Measurements from ENCODE around the gene TMEM229B.

DNA sequence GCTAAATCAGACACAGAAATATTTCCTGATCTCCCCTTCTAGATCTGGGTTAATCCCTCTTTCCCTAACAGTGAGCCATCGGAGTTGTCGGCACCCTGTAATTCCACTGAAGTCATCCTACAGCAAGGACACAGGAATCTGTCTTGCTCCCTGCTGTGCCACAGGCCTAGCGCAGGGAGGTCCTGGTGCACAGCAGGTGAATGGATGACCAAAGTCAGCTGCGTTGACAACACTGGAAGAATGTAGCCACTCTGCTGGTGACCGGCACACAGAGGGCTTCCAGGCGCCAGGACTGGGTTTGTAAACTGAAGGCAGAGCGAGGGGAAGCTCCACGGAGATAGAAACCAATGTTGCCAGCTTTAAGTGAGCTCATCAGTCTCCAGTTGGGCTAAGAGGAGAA lies 23.6 kb downstream of the TMEM229B start:
- TF ChIP-seq, protein P1, sequence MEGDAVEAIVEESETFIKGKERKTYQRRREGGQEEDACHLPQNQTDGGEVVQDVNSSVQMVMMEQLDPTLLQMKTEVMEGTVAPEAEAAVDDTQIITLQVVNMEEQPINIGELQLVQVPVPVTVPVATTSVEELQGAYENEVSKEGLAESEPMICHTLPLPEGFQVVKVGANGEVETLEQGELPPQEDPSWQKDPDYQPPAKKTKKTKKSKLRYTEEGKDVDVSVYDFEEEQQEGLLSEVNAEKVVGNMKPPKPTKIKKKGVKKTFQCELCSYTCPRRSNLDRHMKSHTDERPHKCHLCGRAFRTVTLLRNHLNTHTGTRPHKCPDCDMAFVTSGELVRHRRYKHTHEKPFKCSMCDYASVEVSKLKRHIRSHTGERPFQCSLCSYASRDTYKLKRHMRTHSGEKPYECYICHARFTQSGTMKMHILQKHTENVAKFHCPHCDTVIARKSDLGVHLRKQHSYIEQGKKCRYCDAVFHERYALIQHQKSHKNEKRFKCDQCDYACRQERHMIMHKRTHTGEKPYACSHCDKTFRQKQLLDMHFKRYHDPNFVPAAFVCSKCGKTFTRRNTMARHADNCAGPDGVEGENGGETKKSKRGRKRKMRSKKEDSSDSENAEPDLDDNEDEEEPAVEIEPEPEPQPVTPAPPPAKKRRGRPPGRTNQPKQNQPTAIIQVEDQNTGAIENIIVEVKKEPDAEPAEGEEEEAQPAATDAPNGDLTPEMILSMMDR (IDR thresholded peaks at IDR 0.05) = no peak
- no peak for TF ChIP-seq EP300 (IDR thresholded peaks at IDR 0.05)
